Trophoblast cell (in vitro differentiated cells and primary cell): ENCODE results near the gene GLIS1.

Source experiments
- DNase-seq, 2 donors: peaks; one replicate each; pipeline ENCODE4 v3.0.0-alpha.2; 2016
- H2AFZ ChIP-seq: 2 replicates; pipeline ENCODE4 v1.6.1; 2013; ENCODE audit warnings: low read length, moderate library complexity, mild to moderate bottlenecking; ENCODE audit not compliant: insufficient read depth, poor library complexity
- H2AK5ac ChIP-seq: 2 replicates; pipeline ENCODE4 v1.6.1; 2013; ENCODE audit warnings: mild to moderate bottlenecking, low read length
- H2BK120ac ChIP-seq: 2 replicates; pipeline ENCODE4 v1.6.1; 2013; ENCODE audit warnings: low read length, mild to moderate bottlenecking, moderate library complexity; ENCODE audit not compliant: insufficient read depth, poor library complexity
- H2BK12ac ChIP-seq: 2 replicates; pipeline ENCODE4 v1.6.1; 2013; ENCODE audit warnings: mild to moderate bottlenecking, low read length, moderate library complexity
- H2BK5ac ChIP-seq: 2 replicates; pipeline ENCODE4 v1.6.1; 2013; ENCODE audit warnings: low read length, low read depth, moderate library complexity, mild to moderate bottlenecking; ENCODE audit not compliant: poor library complexity
- H3K14ac ChIP-seq: 2 replicates; pipeline ENCODE4 v1.6.1; 2013; ENCODE audit warnings: mild to moderate bottlenecking, low read length
- H3K18ac ChIP-seq: 2 replicates; pipeline ENCODE4 v1.6.1; 2013; ENCODE audit warnings: mild to moderate bottlenecking, low read length
- H3K23ac ChIP-seq: 2 replicates; pipeline ENCODE4 v1.6.1; 2013; ENCODE audit warnings: low read length
- H3K27ac ChIP-seq: 2 replicates; pipeline ENCODE4 v1.5.1; 2013; ENCODE audit warnings: low read depth, mild to moderate bottlenecking, inconsistent platforms, low read length, moderate library complexity
- H3K27me3 ChIP-seq: 2 replicates; pipeline ENCODE4 v1.6.1; 2013; ENCODE audit warnings: inconsistent platforms, mild to moderate bottlenecking, low read length, moderate library complexity; ENCODE audit not compliant: insufficient read depth
- H3K36me3 ChIP-seq, 2 experiments: 1 replicate in 1 of 2; 2 replicates in 1 of 2; pipeline ENCODE4 v1.6.1; 2013; ENCODE audit warnings: low read length in 2 of 2, mild to moderate bottlenecking in 2 of 2, moderate library complexity in 1 of 2; ENCODE audit not compliant: insufficient read depth in 2 of 2, control insufficient read depth in 1 of 2
- H3K4ac ChIP-seq: 2 replicates; pipeline ENCODE4 v1.6.1; 2013; ENCODE audit warnings: low read depth, mild to moderate bottlenecking, low read length, moderate library complexity
- H3K4me1 ChIP-seq, 2 experiments: 1 replicate in 1 of 2; 2 replicates in 1 of 2; pipeline ENCODE4 v1.6.1; 2013; ENCODE audit warnings: low read length in 2 of 2, mild to moderate bottlenecking in 2 of 2, moderate library complexity in 1 of 2; ENCODE audit not compliant: insufficient read depth in 2 of 2, control insufficient read depth in 1 of 2
- H3K4me2 ChIP-seq: 2 replicates; pipeline ENCODE4 v1.6.1; 2013; ENCODE audit warnings: inconsistent platforms, mild to moderate bottlenecking, low read length, moderate library complexity
- H3K4me3 ChIP-seq: 2 replicates; pipeline ENCODE4 v1.5.1; 2013; ENCODE audit warnings: mild to moderate bottlenecking, low read depth, low read length, inconsistent platforms
- H3K79me1 ChIP-seq: one replicate; pipeline ENCODE4 v1.6.1; 2013; ENCODE audit warnings: low read length
- H3K79me2 ChIP-seq: 2 replicates; pipeline ENCODE4 v1.6.1; 2013; ENCODE audit warnings: low read length, mild to moderate bottlenecking; ENCODE audit not compliant: control insufficient read depth, insufficient read depth, poor library complexity
- H3K9ac ChIP-seq: 2 replicates; pipeline ENCODE4 v1.6.1; 2013; ENCODE audit warnings: mild to moderate bottlenecking, low read length
- H3K9me3 ChIP-seq: 2 replicates; pipeline ENCODE4 v1.6.1; 2013; ENCODE audit warnings: low read depth, mild to moderate bottlenecking, control low read depth, inconsistent platforms, low read length; ENCODE audit not compliant: insufficient read depth
- H4K12ac ChIP-seq: 2 replicates; pipeline ENCODE4 v1.6.1; 2013; ENCODE audit warnings: low read depth, mild to moderate bottlenecking, low read length, moderate library complexity
- H4K8ac ChIP-seq: 2 replicates; pipeline ENCODE4 v1.6.1; 2013; ENCODE audit warnings: low read depth, mild to moderate bottlenecking, low read length, moderate library complexity
- H4K91ac ChIP-seq: one replicate; pipeline ENCODE4 v1.6.1; 2013; ENCODE audit warnings: low read depth, mild to moderate bottlenecking, low read length, moderate library complexity
- WGBS: extraction: QIAGEN DNeasy Blood & Tissue Kit; methylation state at CpG from one replicate; pipeline ENCODE4 v1.1.7; 2013; ENCODE audit warnings: missing lambda C conversion rate; ENCODE audit not compliant: insufficient read length, insufficient coverage; ENCODE audit errors: extremely low coverage; 5-methylcytosine and 5-hydroxymethylcytosine counted together

Gene GLIS1

DNA sequence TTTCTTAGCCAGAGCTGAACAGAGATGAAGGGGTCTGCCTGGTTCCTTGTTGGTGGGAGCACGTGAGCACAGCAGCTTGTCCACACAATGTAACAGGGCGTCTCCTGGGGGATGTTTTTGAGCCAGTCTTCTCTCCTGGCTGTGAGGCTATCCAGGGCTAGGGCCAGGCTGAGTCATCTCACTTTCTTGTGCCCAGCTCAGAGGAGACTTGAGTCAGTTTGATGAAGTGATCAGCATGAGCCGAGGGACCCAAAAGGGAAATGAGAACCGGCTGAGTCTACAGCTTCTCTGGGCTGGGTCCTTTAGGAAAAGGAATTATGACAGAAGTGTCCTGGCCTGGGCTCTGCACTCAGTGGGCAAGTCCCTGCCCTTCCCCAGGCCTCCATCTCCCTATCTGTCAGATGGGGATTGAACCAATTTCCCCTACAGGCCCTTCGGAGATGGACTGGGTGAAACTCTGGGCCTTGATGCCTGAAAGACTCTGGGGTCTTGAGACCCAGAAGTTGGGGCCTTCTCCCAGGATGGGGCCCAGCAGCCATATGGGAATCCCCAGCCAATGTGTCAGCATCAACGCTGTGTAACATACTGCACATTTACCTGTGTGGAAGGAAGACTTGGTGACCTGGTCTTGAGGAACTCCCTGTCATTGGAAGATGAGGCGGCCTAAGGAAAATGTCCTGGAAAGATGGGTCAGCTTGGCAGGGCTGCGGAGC, 243.2 kb downstream of the GLIS1 start:
- Histone ChIP-seq H3K9ac (no peak overlapping the region), H2AK5ac (no peak overlapping the region), H2BK12ac (no peak overlapping the region), H4K12ac (no peak overlapping the region), H3K9me3 (no peaks in the 10 kb centered on the region), H3K4me2 (no peak overlapping the region), H3K23ac (no peak overlapping the region), H3K4me1 (no peaks in the 10 kb centered on the region), H2BK5ac (no peak overlapping the region), H3K79me1 (no peaks in the 10 kb centered on the region), H3K27me3 (no peaks in the 10 kb centered on the region), H3K79me2 (no peaks in the 10 kb centered on the region), H3K18ac (no peak overlapping the region), H2AFZ (no peak overlapping the region), H3K4ac (no peak overlapping the region), H3K36me3 (no peaks in the 10 kb centered on the region), H4K8ac (no peak overlapping the region), H3K4me3 (no peak overlapping the region), H3K27ac (no peak overlapping the region), H2BK120ac (no peak overlapping the region), H4K91ac (no peak overlapping the region), H3K14ac (no peak overlapping the region)
- no peak for DNase-seq
- WGBS, result no CpG with 5 or more reads among the region's 8 CpGs

- Histone ChIP-seq H3K23ac (no peak overlapping the region), H2AFZ (no peak overlapping the region), H3K18ac (no peak overlapping the region), H4K12ac (no peak overlapping the region), H3K4ac (no peak overlapping the region), H3K9ac (no peak overlapping the region), H3K9me3 (no peaks in the 10 kb centered on the region), H4K8ac (no peak overlapping the region), H3K14ac (no peak overlapping the region), H3K4me1 (no peaks in the 10 kb centered on the region), H3K27ac (no peak overlapping the region), H2BK5ac (no peak overlapping the region), H3K36me3 (no peaks in the 10 kb centered on the region), H4K91ac (no peak overlapping the region), H3K4me2 (no peak overlapping the region), H2AK5ac (no peak overlapping the region), H3K79me1 (no peaks in the 10 kb centered on the region), H3K79me2 (no peaks in the 10 kb centered on the region), H3K4me3 (no peak overlapping the region), H2BK12ac (no peak overlapping the region), H3K27me3 (no peaks in the 10 kb centered on the region), H2BK120ac (no peak overlapping the region)
- WGBS, result no CpG with 5 or more reads among the region's 3 CpGs
- no peak for DNase-seq
Measured at GRCh38 chr1:53490351-53490750, 248.6 kb downstream of the GLIS1 start.

- Histone ChIP-seq H3K4me3 (no peak overlapping the region), H3K9me3 (peaks cover 2% of the 10 kb centered on the region), H3K23ac (no peak overlapping the region), H2BK12ac (no peak overlapping the region), H3K79me2 (no peaks in the 10 kb centered on the region), H3K4me1 (no peaks in the 10 kb centered on the region), H3K36me3 (no peaks in the 10 kb centered on the region), H4K91ac (no peak overlapping the region), H2AFZ (no peak overlapping the region), H3K9ac (no peak overlapping the region), H2BK120ac (no peak overlapping the region), H3K4me2 (no peak overlapping the region), H3K79me1 (no peaks in the 10 kb centered on the region), H2BK5ac (no peak overlapping the region), H3K18ac (no peak overlapping the region), H3K4ac (no peak overlapping the region), H3K27ac (no peak overlapping the region), H4K8ac (no peak overlapping the region), H3K27me3 (no peaks in the 10 kb centered on the region), H2AK5ac (no peak overlapping the region), H3K14ac (no peak overlapping the region), H4K12ac (no peak overlapping the region)
- no CpG with 5 or more reads among the region's 9 CpGs for WGBS
- DNase-seq, result no peak
Measured at GRCh38 chr1:53486395-53487026, 252.5 kb downstream of the GLIS1 start.

- Histone ChIP-seq H3K79me2 (no peaks in the 10 kb centered on the region), H3K4me1 (no peaks in the 10 kb centered on the region), H2BK5ac (no peak overlapping the region), H3K14ac (no peak overlapping the region), H3K18ac (no peak overlapping the region), H2AK5ac (no peak overlapping the region), H3K36me3 (no peaks in the 10 kb centered on the region), H4K8ac (no peak overlapping the region), H3K23ac (no peak overlapping the region), H3K27ac (no peak overlapping the region), H2BK12ac (no peak overlapping the region), H2BK120ac (no peak overlapping the region), H3K9me3 (peaks cover 2% of the 10 kb centered on the region), H3K4ac (no peak overlapping the region), H3K27me3 (no peaks in the 10 kb centered on the region), H3K79me1 (no peaks in the 10 kb centered on the region), H3K4me2 (no peak overlapping the region), H4K12ac (no peak overlapping the region), H3K9ac (no peak overlapping the region), H3K4me3 (no peak overlapping the region), H4K91ac (no peak overlapping the region), H2AFZ (no peak overlapping the region)
- DNase-seq, result peak; percentile 62 to 78
- WGBS, result no CpG with 5 or more reads among the region's 27 CpGs
Measured at GRCh38 chr1:53485478-53486394, 253.2 kb downstream of the GLIS1 start.
